KOPT-K1 (cell line): Measurements from ENCODE around the gene RIOK2.
"Not testable (repeated sequence)": the region's sequence is repeated elsewhere in the genome, so short reads cannot be mapped to it uniquely, and the experiment has no call there.

Experiments used
- H3K27ac ChIP-seq: fragments of 200-600 bp; sonication (generic); 2 replicates; pipeline ENCODE4 v1.5.1; 2016; ENCODE audit warnings: antibody characterized with exemption, mild to moderate bottlenecking, low read depth, low read length; ENCODE audit not compliant: poor library complexity, severe bottlenecking
- H3K36me3 ChIP-seq: fragments of 200-600 bp; sonication (generic); 2 replicates; pipeline ENCODE4 v1.5.1; 2017; ENCODE audit warnings: antibody characterized with exemption, mild to moderate bottlenecking, low read length, moderate library complexity; ENCODE audit not compliant: insufficient read depth
- H3K9me3 ChIP-seq: fragments of 200-600 bp; sonication (generic); 2 replicates; pipeline ENCODE4 v1.5.1; 2017; ENCODE audit warnings: antibody characterized with exemption, low read length, mild to moderate bottlenecking; ENCODE audit not compliant: insufficient read depth, poor library complexity, severe bottlenecking

RIOK2 gene

GRCh38 chr5:97149709-97150108, 33.3 kb downstream of the RIOK2 start:
- H3K9me3 ChIP-seq = no peaks in the 10 kb centered on the region
- H3K27ac ChIP-seq = no peak overlapping the region
- H3K36me3 ChIP-seq = no peaks in the 10 kb centered on the region

- H3K9me3 ChIP-seq = no peaks in the 10 kb centered on the region
- H3K36me3 ChIP-seq = no peaks in the 10 kb centered on the region
- no peak overlapping the region for H3K27ac ChIP-seq
Observed at GRCh38 chr5:97148288-97148687, 34.8 kb downstream of the RIOK2 start.

- H3K9me3 ChIP-seq = no peaks in the 10 kb centered on the region
- no peaks in the 10 kb centered on the region for H3K36me3 ChIP-seq
- no peak overlapping the region for H3K27ac ChIP-seq
Observed at GRCh38 chr5:97143704-97144103, 39.3 kb downstream of the RIOK2 start.

GRCh38 chr5:97142521-97143254, 40.4 kb downstream of the RIOK2 start, which contains the start of gene LIX1:
Gene LIX1, minus strand, starts transcription at chr5:97142611. Its CDS starts 35 bp downstream, at chr5:97142576.
- Histone ChIP-seq H3K9me3 (no peaks in the 10 kb centered on the region), H3K27ac (no peak within 1 kb of the TSS), H3K36me3 (no peaks in the 10 kb centered on the region)

- Histone ChIP-seq H3K9me3 (no peaks in the 10 kb centered on the region), H3K27ac (no peak overlapping the region), H3K36me3 (no peaks in the 10 kb centered on the region)
Observed at GRCh38 chr5:97141539-97141938, 41.5 kb downstream of the RIOK2 start.

GRCh38 chr5:97141031-97141430, 42.0 kb downstream of the RIOK2 start:
- H3K36me3 ChIP-seq = no peaks in the 10 kb centered on the region
- H3K27ac ChIP-seq = no peak overlapping the region
- H3K9me3 ChIP-seq = no peaks in the 10 kb centered on the region

GRCh38 chr5:97140250-97140649, 42.8 kb downstream of the RIOK2 start:
- H3K27ac ChIP-seq, H3K36me3 ChIP-seq, H3K9me3 ChIP-seq: not testable (repeated sequence)

- no peak overlapping the region for H3K27ac ChIP-seq
- no peaks in the 10 kb centered on the region for H3K9me3 ChIP-seq
- H3K36me3 ChIP-seq = no peaks in the 10 kb centered on the region
Observed at GRCh38 chr5:97136475-97136874, 46.6 kb downstream of the RIOK2 start.

GRCh38 chr5:97135868-97136267, 47.2 kb downstream of the RIOK2 start:
- no peaks in the 10 kb centered on the region for H3K9me3 ChIP-seq
- H3K27ac ChIP-seq = no peak overlapping the region

GRCh38 chr5:97134634-97135033, 48.4 kb downstream of the RIOK2 start:
- no peak overlapping the region for H3K27ac ChIP-seq
- H3K36me3 ChIP-seq = no peaks in the 10 kb centered on the region

More at GRCh38 chr5:97135868-97136267, 47.2 kb downstream of the RIOK2 start:
- H3K36me3 ChIP-seq = no peaks in the 10 kb centered on the region

GRCh38 chr5:97133101-97133500, 49.9 kb downstream of the RIOK2 start:
- Histone ChIP-seq H3K27ac (no peak overlapping the region), H3K36me3 (no peaks in the 10 kb centered on the region), H3K9me3 (no peaks in the 10 kb centered on the region)

More at GRCh38 chr5:97134634-97135033, 48.4 kb downstream of the RIOK2 start:
- no peaks in the 10 kb centered on the region for H3K9me3 ChIP-seq

GRCh38 chr5:97131921-97132320, 51.1 kb downstream of the RIOK2 start:
- Histone ChIP-seq H3K36me3 (no peaks in the 10 kb centered on the region), H3K9me3 (no peaks in the 10 kb centered on the region), H3K27ac (no peak overlapping the region)

- no peaks in the 10 kb centered on the region for H3K36me3 ChIP-seq
- no peaks in the 10 kb centered on the region for H3K9me3 ChIP-seq
- no peak overlapping the region for H3K27ac ChIP-seq
Observed at GRCh38 chr5:97131139-97131710, 51.8 kb downstream of the RIOK2 start.

- Histone ChIP-seq H3K36me3 (no peaks in the 10 kb centered on the region), H3K9me3 (no peaks in the 10 kb centered on the region), H3K27ac (no peak overlapping the region)
Observed at GRCh38 chr5:97127727-97128126, 55.3 kb downstream of the RIOK2 start.

GRCh38 chr5:97125125-97125683, 57.8 kb downstream of the RIOK2 start:
- no peak overlapping the region for H3K27ac ChIP-seq
- H3K36me3 ChIP-seq = no peaks in the 10 kb centered on the region
- no peaks in the 10 kb centered on the region for H3K9me3 ChIP-seq

GRCh38 chr5:97124335-97124734, 58.7 kb downstream of the RIOK2 start:
- no peaks in the 10 kb centered on the region for H3K36me3 ChIP-seq
- no peak overlapping the region for H3K27ac ChIP-seq
- H3K9me3 ChIP-seq = no peaks in the 10 kb centered on the region
